MM.1S (cell line): ENCODE data around the gene ZNF304.

Experiments
- DNase-seq: peaks from one replicate; pipeline ENCODE4 v3.0.0-alpha.2; 2015
- H2AFZ ChIP-seq: fragments of 300-600 bp; sonication (generic); 2 replicates; pipeline ENCODE4 v1.6.0; 2016; ENCODE audit warnings: antibody characterized with exemption, low read length
- H3F3A ChIP-seq: fragments of 300-600 bp; sonication (generic); 2 replicates; pipeline ENCODE4 v1.6.1; 2016; ENCODE audit warnings: mild to moderate bottlenecking, antibody characterized with exemption, low read length, moderate library complexity, mixed read lengths; ENCODE audit not compliant: insufficient read depth
- H3K27ac ChIP-seq: fragments of 300-600 bp; sonication (generic); 2 replicates; pipeline ENCODE4 v1.5.1; 2016; ENCODE audit warnings: mild to moderate bottlenecking, low read length
- H3K27me3 ChIP-seq: fragments of 300-600 bp; sonication (generic); replicated peaks from 2 replicates; pipeline ENCODE4 v1.6.0; 2016; ENCODE audit warnings: low read length; ENCODE audit not compliant: insufficient read depth
- H3K36me3 ChIP-seq: fragments of 300-600 bp; sonication (generic); replicated peaks from 2 replicates; pipeline ENCODE4 v1.6.1; 2016; ENCODE audit warnings: mild to moderate bottlenecking, low read length, mixed read lengths; ENCODE audit not compliant: insufficient read depth
- H3K4me1 ChIP-seq: fragments of 300-600 bp; sonication (generic); 2 replicates; pipeline ENCODE4 v1.6.1; 2016; ENCODE audit warnings: low read length, mixed read lengths
- H3K4me2 ChIP-seq: fragments of 300-600 bp; sonication (generic); 2 replicates; pipeline ENCODE4 v1.6.0; 2016; ENCODE audit warnings: low read depth, low read length
- H3K4me3 ChIP-seq: fragments of 300-600 bp; sonication (generic); 2 replicates; pipeline ENCODE4 v1.5.1; 2016; ENCODE audit warnings: low read length, mixed read lengths
- H3K79me2 ChIP-seq: fragments of 300-600 bp; sonication (generic); 2 replicates; pipeline ENCODE4 v1.6.1; 2016; ENCODE audit warnings: mixed run types, low read length, mixed read lengths
- H3K9ac ChIP-seq: fragments of 300-600 bp; sonication (generic); 2 replicates; pipeline ENCODE4 v1.6.1; 2016; ENCODE audit warnings: low read length, mixed read lengths
- H3K9me2 ChIP-seq: fragments of 300-600 bp; sonication (generic); replicated peaks from 2 replicates; pipeline ENCODE4 v1.6.1; 2016; ENCODE audit warnings: mild to moderate bottlenecking, low read length, mixed read lengths; ENCODE audit not compliant: insufficient read depth
- H3K9me3 ChIP-seq: fragments of 300-600 bp; sonication (generic); replicated peaks from 2 replicates; pipeline ENCODE4 v1.6.1; 2016; ENCODE audit warnings: mild to moderate bottlenecking, low read length, mixed read lengths; ENCODE audit not compliant: insufficient read depth
- H4K20me1 ChIP-seq: fragments of 300-600 bp; sonication (generic); 2 replicates; pipeline ENCODE4 v1.6.1; 2016; ENCODE audit warnings: mild to moderate bottlenecking, low read length, moderate library complexity, mixed read lengths; ENCODE audit not compliant: insufficient read depth
- EZH2 ChIP-seq: fragments of 300-600 bp; sonication (generic); optimal IDR thresholded peaks from 2 replicates; pipeline ENCODE3; 2017; ENCODE audit warnings: low read depth, mild to moderate bottlenecking, antibody characterized with exemption, low read length, mixed read lengths
- EZH2phosphoT487 ChIP-seq: fragments of 300-600 bp; sonication (generic); IDR thresholded peaks from 2 replicates; pipeline ENCODE4 v1.6.1; 2018; ENCODE audit warnings: antibody characterized with exemption, low read length
- TF ChIP-seq, protein P1 (sequence below): fragments of 300-600 bp; sonication (generic); IDR thresholded peaks from 2 replicates; pipeline ENCODE4 v1.5.1; 2016; ENCODE audit warnings: antibody characterized with exemption, low read length, mixed read lengths

The ZNF304 gene

DNA sequence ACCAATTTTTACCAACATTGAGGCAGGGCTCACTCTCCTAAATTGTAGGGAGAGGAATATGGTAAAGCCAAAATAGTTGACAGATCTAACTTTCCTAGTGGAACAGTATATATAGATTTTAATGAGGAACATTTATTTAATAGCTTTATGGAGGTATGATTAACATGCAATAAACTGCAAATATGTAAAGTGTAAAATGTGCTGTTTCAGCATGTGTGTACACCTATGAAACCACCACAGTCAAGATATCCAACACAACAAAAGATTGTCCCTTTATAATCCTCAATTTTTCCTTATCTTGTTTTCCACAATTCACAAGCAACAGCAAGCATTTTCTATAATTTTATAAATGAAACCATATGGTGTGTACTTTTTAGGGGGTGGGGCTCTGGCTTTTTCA is 8.2 kb downstream of the ZNF304 start:
- Histone ChIP-seq H3F3A (peaks cover 5% of the 10 kb centered on the region; the same call in 1 of the 2 replicates), H3K9me3 (no peaks in the 10 kb centered on the region), H3K9ac (no peak overlapping the region), H3K27me3 (no peaks in the 10 kb centered on the region), H3K4me3 (no peak overlapping the region), H3K79me2 (peaks cover 7% of the 10 kb centered on the region; the same call in 1 of the 2 replicates), H3K27ac (no peak overlapping the region), H4K20me1 (no peaks in the 10 kb centered on the region), H3K4me1 (no peaks in the 10 kb centered on the region), H3K36me3 (peaks cover 25% of the 10 kb centered on the region), H2AFZ (no peak overlapping the region), H3K9me2 (no peaks in the 10 kb centered on the region), H3K4me2 (no peak overlapping the region)
- TF ChIP-seq EZH2 (no peak), EZH2phosphoT487 (no peak)
- TF ChIP-seq, protein P1, sequence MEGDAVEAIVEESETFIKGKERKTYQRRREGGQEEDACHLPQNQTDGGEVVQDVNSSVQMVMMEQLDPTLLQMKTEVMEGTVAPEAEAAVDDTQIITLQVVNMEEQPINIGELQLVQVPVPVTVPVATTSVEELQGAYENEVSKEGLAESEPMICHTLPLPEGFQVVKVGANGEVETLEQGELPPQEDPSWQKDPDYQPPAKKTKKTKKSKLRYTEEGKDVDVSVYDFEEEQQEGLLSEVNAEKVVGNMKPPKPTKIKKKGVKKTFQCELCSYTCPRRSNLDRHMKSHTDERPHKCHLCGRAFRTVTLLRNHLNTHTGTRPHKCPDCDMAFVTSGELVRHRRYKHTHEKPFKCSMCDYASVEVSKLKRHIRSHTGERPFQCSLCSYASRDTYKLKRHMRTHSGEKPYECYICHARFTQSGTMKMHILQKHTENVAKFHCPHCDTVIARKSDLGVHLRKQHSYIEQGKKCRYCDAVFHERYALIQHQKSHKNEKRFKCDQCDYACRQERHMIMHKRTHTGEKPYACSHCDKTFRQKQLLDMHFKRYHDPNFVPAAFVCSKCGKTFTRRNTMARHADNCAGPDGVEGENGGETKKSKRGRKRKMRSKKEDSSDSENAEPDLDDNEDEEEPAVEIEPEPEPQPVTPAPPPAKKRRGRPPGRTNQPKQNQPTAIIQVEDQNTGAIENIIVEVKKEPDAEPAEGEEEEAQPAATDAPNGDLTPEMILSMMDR, result no peak
- no peak for DNase-seq

DNA sequence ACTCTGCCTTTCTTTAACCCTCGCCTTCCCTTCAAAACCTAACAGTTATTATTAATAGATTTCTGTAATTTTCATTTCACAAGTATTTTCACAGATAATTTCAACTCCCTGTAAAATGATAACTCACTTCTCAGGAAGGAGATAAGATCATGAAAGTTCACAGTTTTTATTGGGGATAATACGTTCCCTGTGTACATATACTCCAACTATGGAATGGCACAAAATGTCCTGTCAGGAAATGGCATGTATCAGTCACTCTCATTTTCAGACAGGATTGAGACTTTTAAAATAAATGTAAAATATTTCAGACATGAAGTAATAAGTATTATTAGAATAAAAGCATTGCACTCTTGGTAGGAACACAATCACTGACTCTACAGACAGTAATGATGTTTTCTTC is 11.3 kb downstream of the ZNF304 start:
- Histone ChIP-seq H3K9me2 (no peaks in the 10 kb centered on the region), H4K20me1 (no peaks in the 10 kb centered on the region), H3K4me3 (peak overlapping the region; percentile 60), H3K4me1 (no peaks in the 10 kb centered on the region), H3K27ac (no peak overlapping the region), H3K4me2 (peak overlapping the region; percentile 61; the same call in 1 of the 2 replicates), H3F3A (peaks cover 5% of the 10 kb centered on the region; the same call in 1 of the 2 replicates), H3K79me2 (peaks cover 7% of the 10 kb centered on the region; the same call in 1 of the 2 replicates), H3K9me3 (no peaks in the 10 kb centered on the region), H3K27me3 (no peaks in the 10 kb centered on the region), H3K36me3 (peaks cover 5% of the 10 kb centered on the region), H3K9ac (no peak overlapping the region), H2AFZ (peak overlapping the region; percentile 84)
- no peak for DNase-seq
- no peak for TF ChIP-seq EZH2
- no peak for TF ChIP-seq EZH2phosphoT487

DNA sequence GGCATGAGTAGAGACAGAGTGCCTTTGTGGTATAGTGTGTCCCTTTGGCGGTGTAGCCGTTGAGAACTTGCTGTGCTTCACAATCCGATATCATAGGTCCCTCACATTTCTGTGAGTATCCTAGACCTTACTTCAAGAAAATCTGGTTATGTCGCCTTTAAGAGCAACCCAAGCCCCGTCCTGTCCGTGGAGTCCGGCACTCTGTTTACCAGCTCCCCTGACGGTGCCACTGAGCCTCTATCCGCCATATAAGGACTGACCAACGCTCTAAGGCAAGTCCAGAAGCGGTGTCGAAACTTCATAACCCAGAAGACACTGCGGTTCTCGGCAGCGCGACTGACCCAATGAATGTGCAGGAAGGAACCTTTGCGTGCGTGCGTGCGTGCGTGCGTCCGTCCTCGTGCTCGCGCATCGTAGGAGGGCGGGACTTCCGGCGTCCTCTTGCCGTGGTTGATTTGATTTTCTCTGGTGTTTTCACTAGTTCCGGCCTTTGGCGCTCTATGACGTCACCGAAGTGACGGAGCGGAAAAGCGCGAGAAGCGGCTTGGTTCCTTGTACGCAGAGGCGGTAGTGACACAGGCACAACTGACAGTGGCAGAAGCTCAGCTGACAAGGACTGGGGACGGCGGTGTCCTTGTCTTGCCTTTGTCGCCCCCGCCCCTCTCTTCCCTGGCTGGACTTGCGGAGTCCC is 12.1 kb downstream of the ZNF304 start, which contains the start of the genes TRAPPC2B and ZNF547:
Gene TRAPPC2B, plus strand, starts transcription at position 555 of the 691 bp plus-strand sequence. CDS start 1,283 bp downstream, outside the sequence.
Gene ZNF547, plus strand, starts transcription at position 555 of the 691 bp plus-strand sequence. CDS start 5,005 bp downstream, outside the sequence.
- DNase-seq, result peak; percentile 99
- Histone ChIP-seq H3K36me3 (no peaks in the 10 kb centered on the region), H3K79me2 (peaks cover 7% of the 10 kb centered on the region; the same call in 1 of the 2 replicates), H3K27me3 (no peaks in the 10 kb centered on the region), H4K20me1 (no peaks in the 10 kb centered on the region), H3K9me2 (no peaks in the 10 kb centered on the region), H3K9ac (peak within 1 kb of the TSS; percentile 69), H3K27ac (peak within 1 kb of the TSS; percentile 57; the same call in 1 of the 2 replicates), H3K4me2 (peak within 1 kb of the TSS; percentile 69), H3K4me1 (no peaks in the 10 kb centered on the region), H3K4me3 (peak within 1 kb of the TSS; percentile 72), H3F3A (peaks cover 5% of the 10 kb centered on the region; the same call in 1 of the 2 replicates), H3K9me3 (no peaks in the 10 kb centered on the region), H2AFZ (peak within 1 kb of the TSS; percentile 84)
- TF ChIP-seq EZH2, result no peak
- TF ChIP-seq EZH2phosphoT487, result no peak
- TF ChIP-seq, protein P1, result no peak
